Activated T-cell treated with anti-CD3 and anti-CD28 coated beads for 4 hours (primary cell): ENCODE measurements around the gene NOS1AP.

Experiments
- DNase-seq: peaks from one replicate; pipeline ENCODE4 v3.0.0-alpha.2; 2020

The NOS1AP gene

DNA sequence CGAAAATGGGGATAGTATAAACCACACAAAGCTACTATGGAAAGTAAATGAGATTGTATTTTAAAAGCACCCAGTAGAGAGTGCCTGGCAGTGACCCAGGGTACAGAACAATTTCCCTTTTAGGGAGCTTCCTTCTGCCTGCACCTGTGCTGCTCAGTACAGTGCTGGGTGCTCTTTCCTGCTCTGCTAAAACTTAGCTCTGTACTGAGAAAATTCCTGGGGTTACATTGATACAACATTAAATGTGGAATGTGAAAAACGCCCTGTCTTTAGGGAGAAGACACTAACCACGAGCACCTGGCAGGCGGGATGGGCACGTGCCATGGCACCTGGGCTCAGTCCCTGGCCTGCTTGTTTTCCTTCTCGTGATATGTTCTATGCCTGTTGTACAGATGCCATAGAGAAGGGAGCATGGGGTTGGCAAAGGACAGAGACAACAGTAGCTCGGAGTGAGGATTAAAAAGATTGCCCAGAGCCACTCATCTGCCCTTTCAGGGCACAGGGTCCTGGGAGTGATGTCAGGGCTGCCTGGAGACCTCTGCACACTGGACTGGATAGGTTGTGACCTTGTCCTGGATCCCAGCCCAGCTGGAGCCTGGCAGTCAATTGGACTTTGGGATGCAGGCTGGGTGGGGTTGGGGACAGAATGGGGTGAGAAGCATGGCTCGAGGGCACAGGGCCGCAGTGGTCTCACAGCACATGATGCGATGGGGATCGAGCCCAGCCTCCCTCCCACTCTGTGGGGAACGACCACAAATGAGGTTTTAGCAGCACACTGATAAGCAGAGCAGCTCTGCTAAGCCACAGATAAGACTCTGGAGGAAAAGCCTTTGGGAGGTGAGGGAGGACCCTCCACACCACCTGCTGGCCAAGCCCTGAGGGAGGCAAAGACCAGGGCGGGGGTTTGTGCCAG is 302.9 kb downstream of the NOS1AP start:
- DNase-seq: no peak

DNA sequence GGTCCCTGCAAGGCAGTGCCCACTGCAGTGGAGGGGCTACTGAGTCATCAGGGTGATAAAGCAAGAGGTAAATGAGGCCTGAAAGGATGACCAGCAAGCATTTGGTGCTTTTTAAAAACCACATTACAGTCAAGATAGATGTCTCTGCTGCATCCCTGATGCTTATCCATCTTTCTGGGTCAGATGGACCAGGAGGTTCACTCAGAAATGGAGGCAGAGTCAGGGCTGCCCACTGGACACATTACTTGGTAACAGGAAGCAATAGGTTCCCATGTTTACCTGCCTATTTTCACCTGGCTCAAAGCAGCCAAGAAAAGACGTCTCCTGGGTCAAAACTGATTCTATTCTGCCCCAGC is 303.6 kb downstream of the NOS1AP start:
- no peak for DNase-seq

DNA sequence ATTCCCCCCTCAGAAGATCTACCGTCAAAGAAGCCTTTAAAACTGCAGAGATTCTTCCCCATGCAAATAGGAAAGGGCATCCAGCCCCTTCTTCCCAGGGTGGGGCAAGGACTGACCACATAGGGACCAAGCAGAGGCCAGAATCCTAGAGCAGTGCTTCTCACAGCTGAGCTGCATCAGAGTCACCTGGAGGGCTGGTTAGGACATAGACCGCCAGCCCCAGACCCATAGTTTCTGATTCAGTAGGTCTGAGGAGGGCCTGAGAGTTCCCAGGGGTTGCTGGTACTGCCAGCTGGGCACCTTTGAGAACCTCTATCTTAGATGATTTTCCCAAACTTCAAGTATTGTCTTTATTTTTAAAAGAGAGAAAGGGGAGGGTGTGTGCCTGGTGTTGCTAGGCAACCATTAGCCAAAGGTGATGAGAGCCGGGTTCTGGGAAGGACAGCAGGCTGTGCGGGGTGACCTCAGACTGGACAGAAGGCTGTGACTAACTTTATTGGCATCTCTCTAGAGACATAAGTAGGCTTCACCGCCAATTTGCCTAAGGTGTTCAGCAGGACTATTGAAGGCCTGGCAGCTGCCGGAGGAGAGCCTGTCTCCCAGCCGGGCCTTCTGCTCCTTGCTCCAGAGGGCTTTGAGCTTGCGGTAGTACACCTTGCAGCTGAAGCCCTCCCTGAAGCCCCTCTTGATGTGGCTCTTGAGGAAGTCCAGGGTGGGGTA is 304.2 kb downstream of the NOS1AP start:
- no peak for DNase-seq

DNA sequence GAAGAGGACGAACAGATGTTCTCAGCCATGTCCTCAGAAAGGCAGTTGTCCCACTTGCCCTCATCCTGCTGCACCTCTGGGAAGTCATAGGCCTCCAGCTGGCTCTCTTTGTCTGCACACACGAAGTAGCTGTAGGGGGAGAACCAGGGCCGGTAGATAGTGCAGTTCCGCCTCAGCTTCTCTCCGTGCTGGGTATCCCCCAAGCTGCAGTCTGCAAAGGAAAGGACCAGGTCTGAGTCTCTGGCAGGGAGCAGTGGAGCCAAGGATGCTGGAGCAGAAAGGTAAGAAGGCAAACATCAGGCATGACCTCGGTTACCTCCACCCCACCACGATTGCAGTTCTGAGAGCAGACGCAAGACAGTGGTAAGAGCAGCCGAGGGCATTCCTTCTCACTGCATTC is 304.9 kb downstream of the NOS1AP start:
- DNase-seq: no peak

DNA sequence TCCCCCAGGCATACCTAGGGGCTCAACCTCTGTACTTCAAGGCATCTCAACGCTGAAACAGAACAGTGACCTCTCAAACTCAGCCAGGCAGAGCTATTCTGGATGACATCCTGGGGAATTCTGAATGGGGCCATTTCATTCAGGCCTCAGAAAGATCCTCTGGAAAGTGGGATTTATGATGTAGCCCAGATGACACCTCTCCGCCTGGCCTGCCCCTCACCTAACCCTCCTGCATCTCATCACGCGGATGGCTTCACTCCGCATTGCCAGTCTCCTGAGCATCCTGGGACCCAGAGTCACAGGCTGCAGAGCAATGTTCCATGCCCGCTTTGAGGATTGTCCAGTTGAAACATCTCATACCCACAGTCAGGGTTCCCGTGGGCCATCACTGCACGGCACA is 306.0 kb downstream of the NOS1AP start:
- no peak for DNase-seq

DNA sequence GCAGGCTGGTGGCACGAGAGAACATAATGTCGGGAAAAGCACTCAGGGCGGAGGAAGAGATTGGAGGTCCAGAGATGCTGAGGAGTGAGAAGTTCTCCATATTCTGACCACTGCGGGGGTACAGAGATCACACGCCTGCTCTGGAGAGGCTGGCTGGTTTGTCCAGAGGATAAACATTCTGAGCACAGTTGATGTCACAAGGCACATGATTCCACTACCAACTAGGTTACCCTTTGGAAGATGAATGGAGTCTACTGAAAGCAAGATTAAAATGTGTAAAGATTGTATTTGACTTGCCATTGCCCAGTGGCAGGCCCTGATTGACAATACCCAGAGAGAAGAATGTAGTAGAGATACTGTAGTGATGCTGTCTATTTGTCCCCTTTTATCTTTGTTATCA is 307.2 kb downstream of the NOS1AP start, which contains the start of gene SPATA46:
SPATA46 (minus strand) TSS at position 164 of the 400 bp plus-strand sequence; CDS start at position 100, 64 bp downstream.
- DNase-seq: no peak

DNA sequence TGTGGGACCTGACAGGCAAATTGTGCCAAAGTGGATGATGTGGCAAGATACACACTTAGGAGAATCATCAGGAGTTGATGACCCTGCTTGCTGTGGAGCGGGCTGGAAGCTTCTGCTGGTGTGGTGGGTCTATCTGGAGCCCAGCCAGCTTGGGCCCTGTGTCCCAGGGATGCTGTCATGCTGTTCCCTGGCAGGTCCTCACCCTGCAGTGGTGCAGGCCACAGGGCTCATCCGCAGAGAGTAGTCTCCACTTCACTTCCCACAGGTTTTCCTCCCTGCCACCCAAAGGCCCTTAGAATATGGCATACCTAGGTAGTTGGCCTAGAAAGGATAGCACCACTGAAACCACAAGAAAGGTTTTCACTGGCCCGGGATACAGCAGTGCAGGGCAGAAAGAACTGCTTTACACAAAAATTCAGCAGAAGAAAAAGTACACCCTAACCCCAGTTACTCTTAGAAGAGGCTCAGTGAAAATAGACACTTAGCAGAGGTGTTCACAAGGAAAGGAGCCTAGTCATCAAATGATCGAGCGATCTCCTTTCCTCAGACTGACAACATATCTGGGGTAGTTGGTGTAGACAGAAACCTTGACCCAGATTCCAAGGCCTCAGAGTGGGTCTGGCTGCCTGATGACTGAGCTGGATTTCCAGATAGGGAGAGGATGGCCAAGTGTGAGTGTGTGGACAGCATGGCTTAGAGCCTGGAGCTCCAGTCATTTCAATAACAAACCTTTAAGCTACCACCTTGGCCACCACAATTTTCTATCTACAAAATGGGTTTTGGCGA is 310.8 kb downstream of the NOS1AP start:
- no peak for DNase-seq

DNA sequence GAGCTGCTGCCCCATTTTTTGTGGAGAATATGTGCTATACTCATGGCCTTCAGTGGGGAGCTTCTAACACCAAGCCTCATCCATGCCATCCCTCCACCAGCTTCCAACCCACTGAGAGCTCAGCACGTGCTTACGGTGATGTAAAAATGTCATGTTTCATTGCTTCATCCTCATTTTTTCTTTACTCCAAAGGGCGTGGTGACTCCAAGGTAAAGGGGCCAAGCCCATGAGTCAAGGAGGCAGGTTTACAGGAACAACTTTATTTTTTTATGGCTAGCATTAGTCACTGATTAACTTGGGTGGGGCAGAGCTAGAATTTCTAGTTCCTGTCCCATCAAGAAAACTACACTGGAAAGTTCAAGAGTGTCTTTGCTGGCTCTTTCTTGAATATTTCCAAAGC is 311.9 kb downstream of the NOS1AP start, which contains the start of gene C1orf226:
C1orf226 (plus strand) TSS at position 346 of the 400 bp plus-strand sequence. CDS start 174 bp downstream, outside the sequence.
- DNase-seq: no peak

DNA sequence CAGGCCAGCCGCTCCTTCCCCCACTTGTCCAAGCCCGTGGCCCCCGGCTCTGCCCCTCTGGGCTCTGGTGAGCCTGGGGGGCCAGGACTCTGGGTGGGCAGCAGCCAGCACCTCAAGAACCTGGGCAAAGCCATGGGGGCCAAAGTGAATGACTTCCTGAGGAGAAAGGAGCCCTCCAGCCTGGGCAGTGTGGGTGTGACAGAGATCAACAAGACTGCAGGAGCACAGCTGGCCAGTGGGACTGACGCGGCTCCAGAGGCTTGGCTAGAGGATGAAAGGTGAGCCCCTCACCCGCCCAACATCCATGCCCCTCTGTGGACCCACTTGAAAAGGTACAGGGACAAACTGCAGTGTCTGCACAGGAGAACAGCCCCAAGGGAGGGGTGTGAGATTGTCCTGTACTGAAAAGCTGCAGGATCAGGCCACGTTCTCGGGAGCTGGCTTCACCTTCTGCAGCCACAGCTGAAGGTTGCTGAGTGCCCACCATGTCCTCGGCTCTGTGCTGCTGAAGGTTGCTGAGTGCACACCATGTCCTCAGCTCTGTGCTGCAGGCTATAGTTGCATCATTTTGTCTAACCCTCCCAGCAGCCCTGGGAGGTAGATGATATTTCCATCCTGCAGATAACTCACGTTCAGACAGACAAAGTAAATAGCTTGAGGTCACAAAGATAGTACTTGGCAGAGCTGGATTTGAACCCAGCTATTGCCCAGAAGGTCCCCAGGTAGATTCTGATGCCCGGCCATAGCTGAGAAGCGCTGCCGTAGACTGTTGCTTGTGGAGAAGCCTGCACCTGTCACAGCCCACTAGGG is 312.7 kb downstream of the NOS1AP start:
- no peak for DNase-seq

DNA sequence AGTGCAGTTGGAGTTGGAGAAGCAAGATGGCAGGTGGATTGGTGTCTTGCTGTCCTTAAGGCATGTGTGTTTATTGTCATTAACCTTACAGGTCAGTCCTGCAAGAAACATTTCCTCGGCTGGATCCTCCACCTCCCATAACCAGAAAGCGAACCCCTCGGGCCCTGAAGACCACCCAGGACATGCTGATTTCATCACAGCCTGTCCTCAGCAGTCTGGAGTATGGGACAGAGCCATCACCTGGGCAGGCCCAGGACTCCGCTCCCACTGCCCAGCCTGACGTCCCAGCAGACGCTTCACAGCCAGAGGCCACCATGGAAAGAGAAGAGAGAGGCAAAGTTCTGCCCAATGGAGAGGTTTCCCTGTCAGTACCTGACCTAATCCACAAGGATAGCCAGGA is 313.6 kb downstream of the NOS1AP start:
- no peak for DNase-seq

DNA sequence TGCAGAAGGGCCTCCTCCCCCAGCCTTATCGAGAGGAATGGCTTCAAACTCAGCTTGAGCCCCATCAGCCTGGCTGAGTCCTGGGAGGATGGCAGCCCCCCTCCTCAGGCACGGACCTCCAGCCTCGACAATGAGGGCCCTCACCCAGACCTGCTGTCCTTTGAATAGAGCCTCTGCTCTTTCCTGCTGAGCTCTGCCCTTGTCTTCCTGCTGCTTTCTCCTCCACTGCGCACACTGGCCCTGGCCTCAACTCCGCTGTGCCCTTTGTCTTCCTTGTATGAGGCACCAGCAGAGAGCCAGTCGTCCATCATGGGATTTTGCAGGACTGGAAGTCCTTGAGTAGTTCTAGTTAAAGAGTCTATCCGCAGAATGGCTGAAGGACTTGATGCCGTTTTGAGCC is 314.0 kb downstream of the NOS1AP start:
- no peak for DNase-seq

DNA sequence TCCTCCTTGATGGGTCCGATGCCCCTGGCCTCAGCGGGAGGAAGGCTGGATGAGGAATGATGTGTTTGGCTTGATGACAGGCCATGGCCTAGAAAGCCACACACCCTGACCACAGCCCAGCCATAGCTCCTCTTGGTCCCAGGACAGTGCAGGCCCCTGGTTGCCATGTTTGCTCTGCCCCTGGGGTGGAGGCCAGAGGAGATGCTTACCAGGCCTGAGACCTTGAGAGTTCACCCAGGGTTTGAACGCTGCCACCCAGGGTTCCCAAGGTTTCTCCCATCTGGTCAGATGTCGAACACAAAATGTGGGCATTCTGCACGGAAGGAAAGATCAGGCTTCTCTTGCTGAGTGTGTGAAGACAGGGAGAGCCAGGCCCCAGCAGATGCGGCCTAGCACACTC is 314.6 kb downstream of the NOS1AP start:
- no peak for DNase-seq

DNA sequence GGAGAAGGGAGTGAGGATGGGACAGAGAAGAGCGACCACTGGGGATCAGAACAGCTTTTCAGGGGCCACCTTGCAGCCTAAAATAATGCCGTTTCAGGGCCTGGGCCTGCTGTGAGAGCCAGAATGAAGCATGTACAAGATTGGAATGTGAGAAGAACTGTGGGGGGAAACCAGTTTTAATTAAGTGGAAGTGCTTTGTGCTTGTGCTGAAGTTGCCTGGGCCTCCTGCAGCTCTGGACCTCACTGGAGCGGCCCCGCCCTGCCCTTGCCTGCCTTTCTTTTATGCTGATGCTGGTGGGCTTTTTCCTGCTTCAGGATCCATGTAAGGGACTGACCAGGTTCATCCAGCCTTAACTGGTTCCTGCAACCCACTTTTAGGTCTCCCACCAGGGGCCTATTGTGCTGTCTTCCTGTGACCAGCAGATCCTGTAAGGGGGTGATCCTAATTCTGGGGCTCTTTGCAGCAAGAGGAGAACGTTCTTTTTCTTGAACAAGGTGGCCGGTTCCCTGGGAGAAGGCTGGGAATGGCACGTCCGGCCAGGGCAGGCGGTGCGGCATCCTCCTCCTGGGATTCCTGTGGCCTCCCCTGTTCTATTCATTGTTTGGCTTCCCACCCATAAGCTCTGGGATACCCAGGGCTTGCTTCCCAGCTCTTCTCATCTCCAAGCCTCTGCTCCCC is 315.2 kb downstream of the NOS1AP start:
- DNase-seq: no peak

DNA sequence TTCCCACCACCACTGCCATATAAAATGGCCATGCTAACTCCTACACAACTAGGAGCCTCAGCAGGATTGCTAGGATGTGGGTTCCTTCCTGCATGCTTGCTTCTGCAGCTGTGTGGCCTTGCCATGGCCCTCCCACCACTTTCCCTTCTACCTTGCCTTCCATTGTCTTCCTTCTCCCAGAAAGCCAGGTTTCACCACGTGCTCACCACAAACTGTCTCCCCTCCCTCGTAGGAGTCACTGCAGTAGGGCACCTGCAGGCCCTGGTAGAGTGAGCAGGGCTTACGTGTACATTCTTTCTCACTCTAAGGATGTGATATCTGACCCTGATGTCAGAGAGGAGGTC is 315.8 kb downstream of the NOS1AP start:
- DNase-seq: no peak

DNA sequence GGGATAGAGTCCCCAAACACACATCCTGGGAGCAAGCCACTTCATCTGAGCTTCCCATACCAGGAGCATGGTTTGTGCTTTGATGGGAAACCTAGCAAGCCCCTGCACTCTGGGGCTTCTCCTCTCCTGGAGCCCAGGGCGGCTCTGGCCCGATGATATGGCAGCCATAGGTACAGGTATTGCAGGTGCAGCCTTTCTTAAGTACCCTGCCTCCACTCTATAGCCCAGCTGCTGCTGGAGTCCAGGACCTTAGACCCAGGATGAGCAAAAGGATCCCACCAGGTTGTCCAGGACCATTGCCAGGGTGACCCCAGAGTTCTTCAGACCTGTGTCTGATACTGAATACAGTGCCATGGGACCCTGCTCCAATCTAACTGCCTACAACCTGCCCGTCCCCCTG is 316.2 kb downstream of the NOS1AP start:
- no peak for DNase-seq

DNA sequence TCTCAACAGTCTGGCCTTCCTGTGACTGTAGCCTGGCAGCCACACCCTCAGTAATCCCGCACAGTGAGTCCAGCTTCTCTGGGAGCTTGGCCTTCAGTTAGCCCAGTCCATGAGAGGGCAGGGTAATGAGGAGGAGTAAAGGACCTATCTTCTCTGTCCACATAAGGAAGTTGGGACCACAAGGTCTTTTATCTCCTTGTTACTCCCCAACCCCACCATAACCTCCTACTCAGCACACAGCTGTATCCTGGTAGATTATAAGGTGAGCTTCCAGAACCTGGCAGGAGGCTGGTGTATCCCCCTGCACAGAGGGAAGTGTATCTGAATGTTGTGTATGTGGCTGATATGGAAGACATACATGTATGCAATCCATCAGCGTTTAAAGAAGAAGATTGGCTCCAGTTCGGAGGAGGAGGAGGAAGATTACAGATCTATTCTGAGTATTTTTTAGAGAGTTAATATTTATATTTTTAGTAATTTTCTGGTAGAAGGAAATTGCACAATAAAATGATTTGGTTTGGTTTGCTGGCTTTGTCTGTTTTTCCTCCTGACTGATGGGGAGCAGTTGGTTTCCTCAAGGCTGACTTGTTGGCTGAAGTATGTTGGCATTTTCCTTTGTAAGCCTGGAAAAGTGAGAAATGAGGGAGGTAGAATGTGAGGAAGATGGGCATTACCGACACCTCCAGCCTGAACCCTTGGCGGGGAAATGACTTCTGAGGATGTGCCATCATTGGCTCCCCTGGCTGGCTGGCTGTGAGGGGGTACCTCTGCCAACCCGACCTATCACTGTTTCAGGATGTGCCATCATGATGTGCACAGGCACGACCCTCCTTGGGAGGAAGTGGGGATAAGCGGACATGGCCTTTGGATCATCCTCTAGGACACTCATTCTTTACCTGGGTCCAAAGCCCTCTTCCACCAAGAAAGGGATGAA is 317.1 kb downstream of the NOS1AP start:
- DNase-seq: no peak

DNA sequence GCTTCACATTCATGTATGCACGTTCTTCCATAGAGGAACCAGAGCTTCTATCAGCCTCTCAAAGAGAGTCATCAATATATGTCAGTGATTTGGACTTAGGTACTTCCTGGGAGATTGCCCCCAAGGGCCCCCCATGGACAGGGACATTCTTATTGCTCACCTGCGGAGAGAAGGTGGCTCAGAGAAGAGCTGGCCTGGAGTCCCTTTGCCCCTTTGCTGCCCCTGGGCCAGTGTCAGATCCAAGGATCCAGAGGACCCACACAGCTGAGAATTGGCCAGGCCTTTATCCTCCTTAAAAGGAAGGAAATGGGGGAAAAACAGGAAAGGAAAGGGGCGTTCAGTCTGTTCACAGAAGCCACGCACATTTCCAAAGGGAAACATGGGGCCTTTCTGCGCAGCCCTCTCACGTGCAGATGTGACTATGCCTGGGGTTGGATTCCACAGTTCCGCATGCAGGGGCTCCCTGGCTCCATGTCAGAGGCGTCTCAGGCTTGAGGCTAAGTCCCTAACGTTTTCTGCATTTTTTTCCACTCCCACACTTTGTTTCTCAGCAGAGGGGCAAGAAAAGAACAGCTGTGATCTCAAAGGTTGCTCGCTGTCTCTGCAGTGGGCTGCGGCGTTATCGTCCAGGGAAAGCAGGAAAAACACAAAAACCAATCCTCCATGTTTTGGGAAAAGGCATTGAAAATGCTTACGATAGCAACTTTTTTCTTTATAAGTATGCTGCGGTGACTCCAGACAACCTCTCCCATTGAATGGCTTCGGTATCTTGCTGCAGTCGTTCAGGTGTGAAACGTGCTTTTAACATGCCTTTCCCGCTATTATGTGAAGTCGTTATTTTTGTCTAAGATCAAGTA is 318.0 kb downstream of the NOS1AP start:
- DNase-seq: no peak

DNA sequence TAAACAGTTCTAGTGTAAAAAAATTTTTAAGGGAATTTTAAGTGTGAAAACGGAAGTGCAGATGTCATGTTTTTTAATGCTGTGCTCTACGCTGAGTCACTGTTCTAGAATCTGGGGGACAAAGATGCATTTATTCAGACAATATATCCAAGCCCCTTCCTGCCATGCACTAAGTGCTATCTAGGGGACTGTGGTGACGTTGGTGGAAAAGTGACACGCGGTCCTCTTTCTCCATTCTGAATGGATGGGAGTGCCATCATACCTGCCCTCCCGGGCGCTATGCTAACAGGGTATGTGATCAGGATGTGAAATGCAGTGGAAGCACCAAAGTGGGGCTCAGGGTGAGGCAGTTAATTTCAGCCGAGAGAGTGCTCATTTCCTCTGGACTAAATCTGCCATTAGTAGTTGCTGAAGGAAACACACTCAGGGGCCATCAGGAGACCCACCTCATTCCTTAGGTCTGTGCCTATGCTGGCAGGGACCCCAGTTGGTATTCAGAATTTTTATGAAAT is 318.6 kb downstream of the NOS1AP start:
- DNase-seq: no peak

DNA sequence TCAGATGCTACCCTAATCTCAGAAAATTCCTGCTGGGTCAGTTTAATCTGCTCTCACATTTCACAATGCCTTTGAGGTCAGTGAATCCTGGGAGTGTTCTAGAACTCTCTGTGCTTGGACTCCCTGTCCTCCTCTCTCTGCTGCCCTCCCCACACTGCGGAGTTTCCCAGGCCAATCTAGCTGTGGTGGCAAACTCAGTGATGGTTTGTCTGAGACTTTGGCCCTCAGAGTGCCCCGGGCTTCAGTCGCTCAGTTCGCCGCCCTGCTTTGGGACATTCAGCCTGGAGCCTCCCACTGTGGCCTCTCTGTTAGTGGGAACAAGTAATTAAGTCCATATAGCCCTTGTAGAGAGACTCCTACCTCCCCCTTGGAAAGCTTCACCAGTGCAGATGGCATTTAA is 319.1 kb downstream of the NOS1AP start:
- DNase-seq: no peak
